Stimulated activated naive CD8-positive, alpha-beta T cell treated with anti-CD3 and anti-CD28 coated beads, Interleukin-15, Interleukin-2, amounts not matched to agents 100 ng/mL and 50 ng/mL, for 24 hours (primary cell): Measurements from ENCODE around the gene NXPH3.

ENCODE experiments used
- H3K27ac Mint-ChIP-seq: one replicate; pipeline ENCODE4 v1.8.0; 2021; ENCODE audit warnings: mild to moderate bottlenecking, mixed read lengths
- H3K27me3 Mint-ChIP-seq: one replicate; pipeline ENCODE4 v1.8.0; 2021; ENCODE audit warnings: mixed read lengths
- H3K36me3 Mint-ChIP-seq: one replicate; pipeline ENCODE4 v1.8.0; 2021; ENCODE audit warnings: low read depth, mixed read lengths
- H3K4me1 Mint-ChIP-seq: one replicate; pipeline ENCODE4 v1.8.0; 2021; ENCODE audit warnings: low read depth, mixed read lengths
- H3K4me3 Mint-ChIP-seq: one replicate; pipeline ENCODE4 v1.8.0; 2021; ENCODE audit warnings: mild to moderate bottlenecking, mixed read lengths
- H3K9me3 Mint-ChIP-seq: one replicate; pipeline ENCODE4 v1.8.0; 2021; ENCODE audit warnings: mixed read lengths

Gene NXPH3

GRCh38 chr17:49577963-49578362 is 2.3 kb downstream of the NXPH3 start:
- Mint-ChIP-seq H3K27ac (peak overlapping the region; percentile 36), H3K36me3 (no peaks in the 10 kb centered on the region), H3K4me3 (peak overlapping the region; percentile 43), H3K4me1 (peaks cover 15% of the 10 kb centered on the region), H3K27me3 (peaks cover 28% of the 10 kb centered on the region), H3K9me3 (no peaks in the 10 kb centered on the region)

- H3K36me3 Mint-ChIP-seq = no peaks in the 10 kb centered on the region
- H3K27me3 Mint-ChIP-seq = peaks cover 23% of the 10 kb centered on the region
- no peak overlapping the region for H3K27ac Mint-ChIP-seq
- peaks cover 15% of the 10 kb centered on the region for H3K4me1 Mint-ChIP-seq
- H3K4me3 Mint-ChIP-seq = no peak overlapping the region
- no peaks in the 10 kb centered on the region for H3K9me3 Mint-ChIP-seq
Observed at GRCh38 chr17:49578414-49578813, 2.7 kb downstream of the NXPH3 start.

- H3K9me3 Mint-ChIP-seq = no peaks in the 10 kb centered on the region
- H3K4me1 Mint-ChIP-seq = peaks cover 15% of the 10 kb centered on the region
- peaks cover 17% of the 10 kb centered on the region for H3K27me3 Mint-ChIP-seq
- peak overlapping the region; percentile 61 for H3K27ac Mint-ChIP-seq
- no peaks in the 10 kb centered on the region for H3K36me3 Mint-ChIP-seq
- H3K4me3 Mint-ChIP-seq = no peak overlapping the region
Observed at GRCh38 chr17:49578952-49579500, 3.4 kb downstream of the NXPH3 start.

- H3K27ac Mint-ChIP-seq = peak overlapping the region; percentile 61
- peaks cover 15% of the 10 kb centered on the region for H3K27me3 Mint-ChIP-seq
- H3K9me3 Mint-ChIP-seq = no peaks in the 10 kb centered on the region
- H3K36me3 Mint-ChIP-seq = no peaks in the 10 kb centered on the region
- no peak overlapping the region for H3K4me3 Mint-ChIP-seq
- H3K4me1 Mint-ChIP-seq = peaks cover 15% of the 10 kb centered on the region
Observed at GRCh38 chr17:49579522-49579921, 3.9 kb downstream of the NXPH3 start.

- Mint-ChIP-seq H3K9me3 (no peaks in the 10 kb centered on the region), H3K27me3 (peaks cover 15% of the 10 kb centered on the region), H3K36me3 (no peaks in the 10 kb centered on the region), H3K4me3 (no peak overlapping the region), H3K27ac (no peak overlapping the region), H3K4me1 (peaks cover 15% of the 10 kb centered on the region)
Observed at GRCh38 chr17:49580055-49580721, 4.5 kb downstream of the NXPH3 start.

GRCh38 chr17:49580981-49581647 is 5.4 kb downstream of the NXPH3 start:
- Mint-ChIP-seq H3K4me1 (peaks cover 15% of the 10 kb centered on the region), H3K36me3 (no peaks in the 10 kb centered on the region), H3K27me3 (peaks cover 13% of the 10 kb centered on the region), H3K4me3 (no peak overlapping the region), H3K27ac (no peak overlapping the region), H3K9me3 (no peaks in the 10 kb centered on the region)

- peaks cover 15% of the 10 kb centered on the region for H3K4me1 Mint-ChIP-seq
- H3K36me3 Mint-ChIP-seq = no peaks in the 10 kb centered on the region
- no peak overlapping the region for H3K4me3 Mint-ChIP-seq
- peaks cover 12% of the 10 kb centered on the region for H3K27me3 Mint-ChIP-seq
- H3K27ac Mint-ChIP-seq = no peak overlapping the region
- no peaks in the 10 kb centered on the region for H3K9me3 Mint-ChIP-seq
Observed at GRCh38 chr17:49581648-49581998, 6.0 kb downstream of the NXPH3 start.

- H3K27ac Mint-ChIP-seq = no peak overlapping the region
- H3K4me3 Mint-ChIP-seq = no peak overlapping the region
- no peaks in the 10 kb centered on the region for H3K9me3 Mint-ChIP-seq
- peaks cover 11% of the 10 kb centered on the region for H3K4me1 Mint-ChIP-seq
- peaks cover 9% of the 10 kb centered on the region for H3K27me3 Mint-ChIP-seq
- no peaks in the 10 kb centered on the region for H3K36me3 Mint-ChIP-seq
Observed at GRCh38 chr17:49582055-49582722, 6.5 kb downstream of the NXPH3 start.

- Mint-ChIP-seq H3K27me3 (peaks cover 4% of the 10 kb centered on the region), H3K4me1 (peaks cover 5% of the 10 kb centered on the region), H3K27ac (no peak overlapping the region), H3K4me3 (no peak overlapping the region), H3K9me3 (no peaks in the 10 kb centered on the region), H3K36me3 (no peaks in the 10 kb centered on the region)
Observed at GRCh38 chr17:49582789-49583188, 7.1 kb downstream of the NXPH3 start.

GRCh38 chr17:49583226-49583625 is 7.6 kb downstream of the NXPH3 start:
- H3K36me3 Mint-ChIP-seq = no peaks in the 10 kb centered on the region
- no peak overlapping the region for H3K4me3 Mint-ChIP-seq
- H3K4me1 Mint-ChIP-seq = peaks cover under 1% of the 10 kb centered on the region
- no peaks in the 10 kb centered on the region for H3K27me3 Mint-ChIP-seq
- no peaks in the 10 kb centered on the region for H3K9me3 Mint-ChIP-seq
- H3K27ac Mint-ChIP-seq = no peak overlapping the region

GRCh38 chr17:49583889-49584288 is 8.2 kb downstream of the NXPH3 start:
- H3K27ac Mint-ChIP-seq = no peak overlapping the region
- no peaks in the 10 kb centered on the region for H3K9me3 Mint-ChIP-seq
- no peaks in the 10 kb centered on the region for H3K27me3 Mint-ChIP-seq
- H3K4me1 Mint-ChIP-seq = no peaks in the 10 kb centered on the region
- H3K36me3 Mint-ChIP-seq = no peaks in the 10 kb centered on the region
- no peak overlapping the region for H3K4me3 Mint-ChIP-seq

GRCh38 chr17:49585422-49586027 is 9.9 kb downstream of the NXPH3 start:
- H3K27me3 Mint-ChIP-seq = no peaks in the 10 kb centered on the region
- no peaks in the 10 kb centered on the region for H3K4me1 Mint-ChIP-seq
- no peak overlapping the region for H3K27ac Mint-ChIP-seq
- H3K9me3 Mint-ChIP-seq = no peaks in the 10 kb centered on the region
- H3K4me3 Mint-ChIP-seq = no peak overlapping the region
- H3K36me3 Mint-ChIP-seq = peaks cover 2% of the 10 kb centered on the region

GRCh38 chr17:49587366-49588073 is 11.8 kb downstream of the NXPH3 start:
- Mint-ChIP-seq H3K27me3 (no peaks in the 10 kb centered on the region), H3K4me1 (no peaks in the 10 kb centered on the region), H3K9me3 (no peaks in the 10 kb centered on the region), H3K27ac (no peak overlapping the region), H3K4me3 (no peak overlapping the region), H3K36me3 (peaks cover 11% of the 10 kb centered on the region)

GRCh38 chr17:49588312-49588711 is 12.6 kb downstream of the NXPH3 start:
- H3K27me3 Mint-ChIP-seq = no peaks in the 10 kb centered on the region
- peaks cover 14% of the 10 kb centered on the region for H3K36me3 Mint-ChIP-seq
- H3K4me3 Mint-ChIP-seq = no peak overlapping the region
- no peaks in the 10 kb centered on the region for H3K4me1 Mint-ChIP-seq
- no peaks in the 10 kb centered on the region for H3K9me3 Mint-ChIP-seq
- H3K27ac Mint-ChIP-seq = no peak overlapping the region
